ENCODE measurements around the gene TNNT3.

- TF ChIP-seq CTCF (conservative IDR thresholded peaks at IDR 0.05; ENCODE audit: low read depth, low read length) = no peak
- TF ChIP-seq EZH2 (IDR thresholded peaks at IDR 0.05; ENCODE audit: borderline replicate concordance, low read depth, low read length, poor library complexity, severe bottlenecking) = no peak
Observed at GRCh38 chr11:1921574-1922141, 2.2 kb downstream of the TNNT3 start.

Measured in A673 (cell line).